Skeletal muscle satellite cell (primary cell): ENCODE data around the gene RAD51B.

Experiments
- H3K27me3 ChIP-seq: 2 replicates; pipeline ENCODE4 v1.7.0; 2013; ENCODE audit warnings: low read length; ENCODE audit not compliant: control insufficient read depth, insufficient read depth
- H3K36me3 ChIP-seq: 2 replicates; pipeline ENCODE4 v1.7.0; 2013; ENCODE audit warnings: mild to moderate bottlenecking, control low read depth, low read length; ENCODE audit not compliant: insufficient read depth
- H3K4me1 ChIP-seq: 2 replicates; pipeline ENCODE4 v1.7.0; 2013; ENCODE audit warnings: low read length; ENCODE audit not compliant: control insufficient read depth, insufficient read depth
- H3K4me2 ChIP-seq: 2 replicates; pipeline ENCODE4 v1.7.0; 2013; ENCODE audit warnings: mild to moderate bottlenecking, low read length
- H3K4me3 ChIP-seq: 2 replicates; pipeline ENCODE4 v1.7.0; 2013; ENCODE audit warnings: low read length
- H3K9ac ChIP-seq: 2 replicates; pipeline ENCODE4 v1.7.0; 2013; ENCODE audit warnings: mild to moderate bottlenecking, low read depth, low read length, moderate library complexity
- H3K9me3 ChIP-seq: replicated peaks from 2 replicates; pipeline ENCODE4 v1.7.0; 2013; ENCODE audit warnings: mild to moderate bottlenecking, control low read depth, low read length

The RAD51B gene

GRCh38 chr14:67940486-67941455 is 121.2 kb downstream of the RAD51B start:
- Histone ChIP-seq H3K36me3 (no peaks in the 10 kb centered on the region), H3K4me2 (peak overlapping the region; percentile 42), H3K4me3 (no peak overlapping the region), H3K9ac (peak overlapping the region; percentile 21), H3K27me3 (no peaks in the 10 kb centered on the region), H3K4me1 (peaks cover 32% of the 10 kb centered on the region), H3K9me3 (no peaks in the 10 kb centered on the region)

GRCh38 chr14:67941456-67942018 is 122.0 kb downstream of the RAD51B start:
- Histone ChIP-seq H3K9ac (peak overlapping the region; percentile 21), H3K4me1 (peaks cover 32% of the 10 kb centered on the region), H3K4me2 (peak overlapping the region; percentile 42), H3K36me3 (no peaks in the 10 kb centered on the region), H3K4me3 (no peak overlapping the region), H3K27me3 (no peaks in the 10 kb centered on the region), H3K9me3 (no peaks in the 10 kb centered on the region)

- no peak overlapping the region for H3K4me3 ChIP-seq
- peak overlapping the region; percentile 0 for H3K9ac ChIP-seq
- H3K4me1 ChIP-seq: peaks cover 32% of the 10 kb centered on the region
These were observed 122.6 kb downstream of the RAD51B start for GRCh38 chr14:67942080-67942710.

DNA sequence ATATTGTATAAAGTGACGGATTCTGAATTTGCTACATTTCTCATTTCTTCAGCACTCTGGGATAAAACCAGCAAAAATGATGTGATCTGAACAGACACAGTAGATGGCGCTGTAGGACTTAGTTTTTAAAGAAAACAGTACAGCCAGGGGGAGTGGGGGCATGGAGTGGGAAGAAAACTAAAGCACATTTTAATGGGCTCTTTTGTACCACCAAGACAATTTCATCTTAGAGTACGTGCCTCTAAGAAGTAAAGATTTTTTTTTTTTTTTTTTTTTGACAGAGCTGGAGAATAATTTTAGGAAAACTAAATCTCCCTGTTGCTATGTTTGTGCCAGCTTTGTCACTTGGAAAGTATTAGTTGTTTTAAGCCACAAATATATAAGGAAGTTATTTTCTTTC is 124.4 kb downstream of the RAD51B start:
- no peaks in the 10 kb centered on the region for H3K36me3 ChIP-seq
- no peaks in the 10 kb centered on the region for H3K27me3 ChIP-seq
- H3K9me3 ChIP-seq: no peaks in the 10 kb centered on the region
- H3K4me1 ChIP-seq: peaks cover 32% of the 10 kb centered on the region
- no peak overlapping the region for H3K4me3 ChIP-seq
- H3K9ac ChIP-seq: peak overlapping the region; percentile 31
- H3K4me2 ChIP-seq: no peak overlapping the region

More at GRCh38 chr14:67942080-67942710, 122.6 kb downstream of the RAD51B start:
- no peaks in the 10 kb centered on the region for H3K36me3 ChIP-seq
- no peak overlapping the region for H3K4me2 ChIP-seq
- no peaks in the 10 kb centered on the region for H3K9me3 ChIP-seq
- H3K27me3 ChIP-seq: no peaks in the 10 kb centered on the region

GRCh38 chr14:67944605-67945004 is 125.0 kb downstream of the RAD51B start:
- H3K4me3 ChIP-seq: no peak overlapping the region
- H3K9ac ChIP-seq: peak overlapping the region; percentile 31
- H3K9me3 ChIP-seq: no peaks in the 10 kb centered on the region
- no peaks in the 10 kb centered on the region for H3K27me3 ChIP-seq
- H3K4me2 ChIP-seq: no peak overlapping the region
- H3K36me3 ChIP-seq: no peaks in the 10 kb centered on the region
- H3K4me1 ChIP-seq: peaks cover 32% of the 10 kb centered on the region

DNA sequence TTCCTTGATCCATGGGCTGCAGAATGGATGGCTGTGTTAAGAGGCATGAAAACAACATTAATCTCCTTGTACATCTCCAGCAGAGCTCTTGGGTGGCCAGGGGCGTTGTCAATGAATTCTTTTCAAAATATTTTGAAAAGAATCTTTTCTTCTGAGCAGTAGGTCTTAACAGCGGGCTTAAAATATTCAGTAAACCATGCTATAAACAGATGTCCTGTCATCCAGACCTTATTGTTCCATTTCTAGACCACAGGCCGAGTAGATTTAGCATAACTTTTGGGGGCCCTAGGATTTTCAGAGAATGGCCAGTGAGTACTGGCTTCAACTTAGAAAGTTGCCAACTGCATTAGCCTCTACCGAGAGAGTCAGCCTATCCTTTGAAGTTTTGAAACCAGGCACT is 130.2 kb downstream of the RAD51B start:
- no peak overlapping the region for H3K4me2 ChIP-seq
- no peak overlapping the region for H3K9ac ChIP-seq
- H3K9me3 ChIP-seq: no peaks in the 10 kb centered on the region
- no peaks in the 10 kb centered on the region for H3K27me3 ChIP-seq
- peaks cover under 1% of the 10 kb centered on the region for H3K4me1 ChIP-seq
- no peaks in the 10 kb centered on the region for H3K36me3 ChIP-seq
- no peak overlapping the region for H3K4me3 ChIP-seq

DNA sequence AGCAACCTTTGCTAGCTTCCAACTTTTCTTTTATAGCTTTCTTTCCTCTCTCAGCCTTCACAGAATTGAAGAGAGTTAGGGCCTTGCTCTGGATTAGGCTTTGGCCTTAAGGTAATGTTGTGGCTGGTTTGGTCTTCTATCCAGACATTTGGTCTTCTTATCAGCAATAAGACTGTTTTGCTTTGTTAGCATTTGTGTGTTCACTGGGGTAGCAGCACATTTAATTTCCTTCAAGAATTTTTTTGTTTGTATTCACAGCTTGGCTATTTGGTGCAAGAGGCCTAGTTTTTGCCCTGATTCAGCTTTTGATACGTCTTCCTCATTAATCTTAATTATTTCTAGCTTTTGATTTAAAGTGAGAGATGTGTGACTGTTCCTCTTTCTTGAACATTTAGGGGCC is 130.8 kb downstream of the RAD51B start:
- H3K36me3 ChIP-seq: no peaks in the 10 kb centered on the region
- H3K9me3 ChIP-seq: no peaks in the 10 kb centered on the region
- no peak overlapping the region for H3K9ac ChIP-seq

GRCh38 chr14:67951529-67952135 is 132.1 kb downstream of the RAD51B start:
- Histone ChIP-seq H3K4me1 (no peaks in the 10 kb centered on the region), H3K4me2 (no peak overlapping the region), H3K9ac (no peak overlapping the region), H3K9me3 (no peaks in the 10 kb centered on the region), H3K36me3 (no peaks in the 10 kb centered on the region), H3K27me3 (no peaks in the 10 kb centered on the region), H3K4me3 (no peak overlapping the region)

More for the DNA sequence above, 130.8 kb downstream of the RAD51B start:
- H3K4me3 ChIP-seq: no peak overlapping the region
- H3K4me1 ChIP-seq: no peaks in the 10 kb centered on the region
- no peak overlapping the region for H3K4me2 ChIP-seq
- no peaks in the 10 kb centered on the region for H3K27me3 ChIP-seq

DNA sequence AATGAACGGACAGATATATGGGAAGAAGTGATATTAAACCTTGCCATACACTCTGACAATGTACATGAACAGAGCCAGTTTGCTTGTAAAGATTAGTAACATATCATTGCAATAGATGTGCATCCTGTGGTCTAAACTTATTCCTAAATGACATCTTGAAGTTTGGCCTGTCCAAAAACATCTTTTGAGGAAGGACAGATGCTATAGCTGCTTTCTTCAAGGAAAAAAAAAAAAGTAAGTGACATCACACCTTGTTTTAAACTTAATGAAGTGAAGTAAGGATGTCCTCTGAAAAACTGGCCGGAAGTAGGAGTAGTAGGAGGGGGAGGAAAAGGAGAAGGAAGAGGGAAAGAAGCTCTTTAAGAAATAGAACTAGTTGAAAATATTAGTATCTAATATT is 132.8 kb downstream of the RAD51B start:
- H3K4me2 ChIP-seq: no peak overlapping the region
- H3K4me3 ChIP-seq: no peak overlapping the region
- no peaks in the 10 kb centered on the region for H3K36me3 ChIP-seq
- H3K27me3 ChIP-seq: no peaks in the 10 kb centered on the region
- H3K9ac ChIP-seq: no peak overlapping the region
- no peaks in the 10 kb centered on the region for H3K9me3 ChIP-seq
- H3K4me1 ChIP-seq: no peaks in the 10 kb centered on the region

DNA sequence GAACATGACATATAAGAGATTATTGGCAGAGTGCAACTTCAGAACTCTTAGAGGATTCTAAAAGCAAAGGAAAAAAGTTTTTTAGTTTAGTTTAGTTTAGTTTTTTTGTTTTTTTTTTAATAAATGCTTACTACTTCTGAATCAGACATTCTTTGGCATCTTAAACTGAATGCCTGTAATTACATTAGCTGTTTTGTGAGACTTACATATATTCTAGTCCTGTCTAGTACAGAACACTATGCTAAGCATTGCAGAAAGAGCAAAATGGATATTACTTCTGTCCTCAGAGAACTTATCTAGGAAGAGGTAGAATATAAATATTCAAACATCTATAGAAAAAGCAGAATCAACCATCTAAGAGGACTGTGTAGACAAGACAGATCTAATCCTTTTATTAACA is 133.2 kb downstream of the RAD51B start:
- Histone ChIP-seq H3K4me2 (no peak overlapping the region), H3K9me3 (no peaks in the 10 kb centered on the region), H3K4me3 (no peak overlapping the region), H3K36me3 (no peaks in the 10 kb centered on the region), H3K4me1 (no peaks in the 10 kb centered on the region), H3K9ac (no peak overlapping the region), H3K27me3 (no peaks in the 10 kb centered on the region)

DNA sequence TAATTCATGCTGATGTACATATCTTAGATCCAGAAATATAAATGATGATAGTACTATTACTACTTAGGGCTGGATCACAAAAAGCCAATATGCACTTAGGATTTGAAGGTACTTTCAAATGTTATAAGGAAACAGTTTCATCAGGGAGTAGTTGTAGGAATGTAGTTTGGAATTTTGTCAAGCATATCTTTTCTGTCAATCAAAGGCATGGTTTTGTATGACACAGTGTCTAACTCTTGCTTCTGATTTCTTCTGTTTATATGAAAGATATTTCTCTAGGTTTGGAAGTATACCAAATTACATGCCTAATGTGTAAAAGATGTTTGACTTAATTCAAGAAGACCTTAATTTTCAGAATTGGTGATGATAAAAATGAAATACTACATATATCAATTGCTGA is 135.7 kb downstream of the RAD51B start:
- no peaks in the 10 kb centered on the region for H3K36me3 ChIP-seq
- no peaks in the 10 kb centered on the region for H3K27me3 ChIP-seq
- no peak overlapping the region for H3K4me3 ChIP-seq
- no peak overlapping the region for H3K4me2 ChIP-seq
- no peaks in the 10 kb centered on the region for H3K9me3 ChIP-seq
- H3K4me1 ChIP-seq: no peaks in the 10 kb centered on the region
- no peak overlapping the region for H3K9ac ChIP-seq
